HCT116 (cell line): ENCODE data around the gene VTI1A. TPM values are rescaled to one million over a fixed set of nuclear protein-coding genes. Genes with fewer than 3 reads are reported as not detected.

Source experiments
- ATAC-seq: fragments of 200-7000 bp; cut with Tn5 transposase; 2 replicates; pipeline ENCODE4 v1.9.1; 2020; ENCODE audit warnings: mild to moderate bottlenecking, moderate library complexity
- BruUV-seq: library from RNA; stranded (reverse); fragments of 400-500 nt; replicated peaks from 2 replicates; lab custom pipeline; 2021; lab: Mats Ljungman, UMichigan
- CTCF ChIA-PET: fragments of 300-600 bp; sonication (Branson Sonifier 250); formaldehyde crosslinking; loops from one replicate; lab custom pipeline; 2021; ENCODE audit warnings: antibody characterized with exemption; lab: Charles Lee
- POLR2A ChIA-PET: fragments of 300-600, 350-600 bp; sonication (Branson Sonifier 250); formaldehyde crosslinking; loops from one replicate; lab custom pipeline; 2021; ENCODE audit warnings: antibody characterized with exemption; lab: Charles Lee
- RAD21 ChIA-PET, 2 experiments: fragments of 300-600 bp; sonication (Branson Sonifier 250); formaldehyde crosslinking; loops; one replicate each; lab custom pipeline; 2023; ENCODE audit warnings: low total read pairs in 2 of 2; ENCODE audit not compliant: uncharacterized antibody in 2 of 2, unreplicated experiment in 2 of 2, low non-redundant PET in 1 of 2; lab: Charles Lee
- DNase-seq: peaks from one replicate; pipeline ENCODE4 v3.0.0-alpha.2; 2010; ENCODE audit warnings: low read depth, low spot score
- H2AFZ ChIP-seq: fragments of 200-600 bp; shearing (Covaris generic), sonication (generic); 2 replicates; pipeline ENCODE4 v1.6.1; 2017; ENCODE audit warnings: low read depth, mixed run types, mixed read lengths, antibody characterized with exemption, low read length; ENCODE audit not compliant: poor library complexity, severe bottlenecking
- H3K27ac ChIP-seq: 2 replicates; pipeline ENCODE4 v1.5.1; 2012; ENCODE audit warnings: low read depth, low read length
- H3K27me3 ChIP-seq: fragments of 200-600 bp; sonication (generic); 2 replicates; pipeline ENCODE4 v1.6.1; 2016; ENCODE audit warnings: mixed run types, low read length, mixed read lengths; ENCODE audit not compliant: insufficient read depth
- H3K36me3 ChIP-seq, 2 experiments: fragments of 200-500 bp in 1 of 2; fragments of 200-600 bp in 1 of 2; sonication (Bioruptor generic) in 1 of 2; sonication (generic) in 1 of 2; 2 replicates each; pipeline versions ENCODE4 v1.5.1 to v1.6.1; 2014 to 2016; ENCODE audit warnings: low read length in 2 of 2, inconsistent platforms in 1 of 2, mixed read lengths in 1 of 2, mixed run types in 1 of 2; ENCODE audit not compliant: insufficient read depth in 2 of 2, control insufficient read depth in 1 of 2
- H3K4me1 ChIP-seq, 2 experiments: fragments of 200-600 bp in 1 of 2; sonication (generic) in 1 of 2; 2 replicates each; pipeline versions ENCODE4 v1.5.1 to v1.6.1; 2012 to 2017; ENCODE audit warnings: low read length in 2 of 2, inconsistent platforms in 1 of 2, mild to moderate bottlenecking in 1 of 2, mixed read lengths in 1 of 2, mixed run types in 1 of 2, moderate library complexity in 1 of 2; ENCODE audit not compliant: insufficient read depth in 2 of 2, control insufficient read depth in 1 of 2
- H3K4me2 ChIP-seq: fragments of 200-600 bp; sonication (generic); 2 replicates; pipeline ENCODE4 v1.6.1; 2017; ENCODE audit warnings: mixed run types, low read length, mixed read lengths
- H3K4me3 ChIP-seq, 2 experiments: fragments of 200-600 bp in 1 of 2; sonication (generic) in 1 of 2; replicated peaks in 1 of 2; 2 replicates each; pipeline ENCODE4 v1.5.1; 2011 to 2016; ENCODE audit warnings: low read length in 2 of 2, control low read depth in 1 of 2, low read depth in 1 of 2, mild to moderate bottlenecking in 1 of 2, mixed read lengths in 1 of 2, mixed run types in 1 of 2
- H3K79me2 ChIP-seq: fragments of 200-600 bp; sonication (generic); 2 replicates; pipeline ENCODE4 v1.6.1; 2017; ENCODE audit warnings: mild to moderate bottlenecking, mixed run types, low read length, moderate library complexity, mixed read lengths; ENCODE audit not compliant: insufficient read depth
- H3K9ac ChIP-seq: fragments of 200-600 bp; sonication (generic); 2 replicates; pipeline ENCODE4 v1.6.1; 2016; ENCODE audit warnings: low read length, mixed read lengths
- H3K9me2 ChIP-seq: fragments of 200-600 bp; sonication (generic), shearing (Covaris generic); 2 replicates; pipeline ENCODE4 v1.6.1; 2017; ENCODE audit warnings: mixed run types, mild to moderate bottlenecking, moderate library complexity; ENCODE audit not compliant: insufficient read depth
- H3K9me3 ChIP-seq, 2 experiments: fragments of 200-500 bp in 1 of 2; fragments of 200-600 bp in 1 of 2; sonication (Bioruptor generic) in 1 of 2; sonication (generic) in 1 of 2; 2 replicates each; pipeline ENCODE4 v1.6.1; 2014 to 2017; ENCODE audit warnings: low read length in 2 of 2, mixed read lengths in 2 of 2, inconsistent platforms in 1 of 2, low read depth in 1 of 2, mild to moderate bottlenecking in 1 of 2, mixed run types in 1 of 2, moderate library complexity in 1 of 2; ENCODE audit not compliant: control insufficient read depth in 1 of 2, insufficient read depth in 1 of 2
- H4K20me1 ChIP-seq: fragments of 200-600 bp; sonication (generic), shearing (Covaris generic); 2 replicates; pipeline ENCODE4 v1.6.1; 2017; ENCODE audit warnings: mixed run types, mild to moderate bottlenecking, moderate library complexity; ENCODE audit not compliant: insufficient read depth
- CBX3 ChIP-seq: IDR thresholded peaks from 2 replicates; pipeline ENCODE4 v1.6.1; 2012; ENCODE audit warnings: low read depth
- CEBPB ChIP-seq: IDR thresholded peaks from 2 replicates; pipeline ENCODE4 v1.6.1; 2012; ENCODE audit warnings: low read depth
- CTCF ChIP-seq, 3 experiments: fragments of 200-600 bp in 1 of 3; sonication (generic) in 1 of 3; IDR thresholded peaks in 2 of 3; conservative IDR thresholded peaks in 1 of 3; 2 replicates each; pipeline ENCODE4 v1.5.1; 2012 to 2017; ENCODE audit warnings: low read depth in 2 of 3, low read length in 2 of 3, antibody characterized with exemption in 1 of 3, borderline replicate concordance in 1 of 3, control low read depth in 1 of 3, mild to moderate bottlenecking in 1 of 3, mixed read lengths in 1 of 3, mixed run types in 1 of 3, moderate library complexity in 1 of 3; ENCODE audit not compliant: insufficient read depth in 1 of 3
- EGR1 ChIP-seq: IDR thresholded peaks from 2 replicates; pipeline ENCODE4 v1.6.1; 2012; ENCODE audit warnings: low read depth
- ELF1 ChIP-seq: IDR thresholded peaks from 2 replicates; pipeline ENCODE4 v1.6.1; 2012; ENCODE audit warnings: low read depth, borderline replicate concordance
- EZH2 ChIP-seq: fragments of 200-600 bp; sonication (generic); IDR thresholded peaks from 2 replicates; pipeline ENCODE4 v1.6.1; 2017; ENCODE audit warnings: antibody characterized with exemption, mixed run types
- EZH2phosphoT487 ChIP-seq: fragments of 200-600 bp; IDR thresholded peaks from 2 replicates; pipeline ENCODE4 v1.6.1; 2018; ENCODE audit warnings: antibody characterized with exemption, borderline replicate concordance
- JUND ChIP-seq: IDR thresholded peaks from 2 replicates; pipeline ENCODE4 v1.6.1; 2012
- POLR2A ChIP-seq: IDR thresholded peaks from 2 replicates; pipeline ENCODE4 v1.7.0; 2011; ENCODE audit warnings: borderline replicate concordance; ENCODE audit not compliant: insufficient read depth, insufficient read length; ENCODE audit errors: extremely low read depth
- POLR2AphosphoS5 ChIP-seq: IDR thresholded peaks from 2 replicates; pipeline ENCODE4 v1.6.1; 2011; ENCODE audit warnings: mild to moderate bottlenecking, low read depth, low read length, moderate library complexity
- RAD21 ChIP-seq: IDR thresholded peaks from 2 replicates; pipeline ENCODE4 v1.6.1; 2012; ENCODE audit warnings: low read depth, mild to moderate bottlenecking
- SIN3A ChIP-seq: IDR thresholded peaks from 2 replicates; pipeline ENCODE4 v1.6.1; 2012; ENCODE audit warnings: low read depth
- SP1 ChIP-seq: IDR thresholded peaks from 2 replicates; pipeline ENCODE4 v1.6.1; 2012; ENCODE audit warnings: low read depth
- SRF ChIP-seq: IDR thresholded peaks from 2 replicates; pipeline ENCODE4 v1.6.1; 2012; ENCODE audit warnings: low read depth
- TCF7L2 ChIP-seq: IDR thresholded peaks from 2 replicates; pipeline ENCODE4 v1.7.0; 2011; ENCODE audit warnings: borderline replicate concordance, inconsistent platforms; ENCODE audit not compliant: insufficient read depth, insufficient read length; ENCODE audit errors: extremely low read depth
- YY1 ChIP-seq: IDR thresholded peaks from 2 replicates; pipeline ENCODE4 v1.6.1; 2011; ENCODE audit warnings: low read length, low read depth, moderate library complexity, mild to moderate bottlenecking; ENCODE audit not compliant: insufficient replicate concordance; ENCODE audit errors: extremely low read depth
- ZFX ChIP-seq: fragments of 450-650 bp; IDR thresholded peaks from 2 replicates; pipeline ENCODE4 v1.6.1; 2017
- ZNF274 ChIP-seq: fragments of 200-500 bp; sonication (Bioruptor generic); IDR thresholded peaks from 2 replicates; pipeline ENCODE4 v1.6.1; 2014; ENCODE audit warnings: mild to moderate bottlenecking, low read depth, low read length, inconsistent platforms
- intact Hi-C: fragments of 100-400 bp; cut with micrococcal nuclease; formaldehyde crosslinking; loops from 2 replicates; pipeline ENCODE4 v1.10.0; 2022
- total RNA-seq: library from RNA; stranded (reverse); gene quantifications from one replicate; pipeline ENCODE4 v1.2.1, GENCODE V29; 2021; ENCODE audit not compliant: unreplicated experiment
- TF ChIP-seq, protein P1 (sequence below): IDR thresholded peaks from 2 replicates; pipeline ENCODE4 v1.6.1; 2012
- TF ChIP-seq, protein P2 (sequence below): IDR thresholded peaks from 2 replicates; pipeline ENCODE4 v1.6.1; 2011; ENCODE audit warnings: mild to moderate bottlenecking, low read length, moderate library complexity; ENCODE audit not compliant: insufficient replicate concordance; ENCODE audit errors: extremely low read depth

Gene VTI1A
- total RNA-seq, 1 experiment from 2014 or later = 80.7 TPM

DNA sequence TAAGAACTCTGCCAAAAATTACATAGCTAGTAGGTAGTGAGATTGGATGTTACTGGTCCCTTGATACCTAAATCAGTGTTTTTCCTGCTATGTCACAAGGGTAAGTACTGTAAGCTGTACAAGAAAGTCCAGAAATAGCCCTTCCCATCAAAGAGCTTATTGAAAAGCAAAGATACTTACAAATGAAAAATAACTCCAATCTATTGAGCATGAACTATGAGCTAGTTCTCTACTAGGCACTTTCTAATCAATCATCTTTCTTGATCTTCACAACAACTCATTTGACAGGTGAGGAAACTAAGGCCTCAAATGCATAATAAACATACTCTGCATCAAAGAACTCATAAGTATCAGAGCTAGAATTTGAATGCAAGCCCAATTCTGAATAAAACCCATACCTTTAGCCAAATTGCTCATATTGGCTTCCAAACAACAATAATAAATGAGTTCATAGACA lies 253.2 kb downstream of the VTI1A start:
- no peak for ATAC-seq

More for the DNA sequence above, 253.2 kb downstream of the VTI1A start:
- Histone ChIP-seq H3K4me1 (no peaks in the 10 kb centered on the region), H3K9ac (no peak overlapping the region), H3K79me2 (no peaks in the 10 kb centered on the region), H3K27me3 (no peaks in the 10 kb centered on the region), H3K36me3 (no peaks in the 10 kb centered on the region), H4K20me1 (no peaks in the 10 kb centered on the region), H3K9me2 (no peaks in the 10 kb centered on the region), H3K4me3 (no peak overlapping the region), H3K9me3 (no peaks in the 10 kb centered on the region), H2AFZ (no peak overlapping the region), H3K27ac (no peak overlapping the region), H3K4me2 (no peak overlapping the region)
- CTCF ChIA-PET = interaction anchor here (0.7 kb wide), 1 partner anchor 161 kb away, joined by 3 read pairs; no protein-coding TSS in a partner anchor
- intact Hi-C loops = no loop called here
- no TSS peak for BruUV-seq
- RAD21 ChIA-PET = no interaction called here
- no peak for DNase-seq
- TF ChIP-seq SRF (no peak), YY1 (no peak), POLR2AphosphoS5 (no peak), POLR2A (no peak), RAD21 (no peak), CTCF (IDR thresholded peaks at IDR 0.05 in 2 of 3, conservative IDR thresholded peaks at IDR 0.05 in 1 of 3; ENCODE audit: borderline replicate concordance in 1 of 3, insufficient read depth in 1 of 3, low read depth in 2 of 3, low read length in 2 of 3) (no peak), ZNF274 (no peak), JUND (no peak), EZH2phosphoT487 (no peak), SIN3A (no peak), EGR1 (no peak), SP1 (no peak), CBX3 (no peak), ELF1 (no peak), TCF7L2 (no peak), CEBPB (no peak), EZH2 (no peak), ZFX (no peak)
- TF ChIP-seq, protein P1, sequence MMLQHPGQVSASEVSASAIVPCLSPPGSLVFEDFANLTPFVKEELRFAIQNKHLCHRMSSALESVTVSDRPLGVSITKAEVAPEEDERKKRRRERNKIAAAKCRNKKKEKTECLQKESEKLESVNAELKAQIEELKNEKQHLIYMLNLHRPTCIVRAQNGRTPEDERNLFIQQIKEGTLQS = no peak
- TF ChIP-seq, protein P2, sequence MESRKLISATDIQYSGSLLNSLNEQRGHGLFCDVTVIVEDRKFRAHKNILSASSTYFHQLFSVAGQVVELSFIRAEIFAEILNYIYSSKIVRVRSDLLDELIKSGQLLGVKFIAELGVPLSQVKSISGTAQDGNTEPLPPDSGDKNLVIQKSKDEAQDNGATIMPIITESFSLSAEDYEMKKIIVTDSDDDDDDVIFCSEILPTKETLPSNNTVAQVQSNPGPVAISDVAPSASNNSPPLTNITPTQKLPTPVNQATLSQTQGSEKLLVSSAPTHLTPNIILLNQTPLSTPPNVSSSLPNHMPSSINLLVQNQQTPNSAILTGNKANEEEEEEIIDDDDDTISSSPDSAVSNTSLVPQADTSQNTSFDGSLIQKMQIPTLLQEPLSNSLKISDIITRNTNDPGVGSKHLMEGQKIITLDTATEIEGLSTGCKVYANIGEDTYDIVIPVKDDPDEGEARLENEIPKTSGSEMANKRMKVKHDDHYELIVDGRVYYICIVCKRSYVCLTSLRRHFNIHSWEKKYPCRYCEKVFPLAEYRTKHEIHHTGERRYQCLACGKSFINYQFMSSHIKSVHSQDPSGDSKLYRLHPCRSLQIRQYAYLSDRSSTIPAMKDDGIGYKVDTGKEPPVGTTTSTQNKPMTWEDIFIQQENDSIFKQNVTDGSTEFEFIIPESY = no peak
- POLR2A ChIA-PET = no interaction called here
